ENCODE measurements around the gene DOCK4.

- TF ChIP-seq SMAD3 (CRISPR knock-in tag; IDR thresholded peaks at IDR 0.05; ENCODE audit: borderline replicate concordance) (no peak), ELF4 (CRISPR knock-in tag; IDR thresholded peaks at IDR 0.05; ENCODE audit: low read depth) (no peak), TP53 (CRISPR knock-in tag; IDR thresholded peaks at IDR 0.05) (no peak), CTCF (IDR thresholded peaks at IDR 0.05) (no peak), CREB1 (CRISPR knock-in tag; IDR thresholded peaks at IDR 0.05) (no peak), USF2 (CRISPR knock-in tag; IDR thresholded peaks at IDR 0.05) (no peak)
Observed at GRCh38 chr7:111931958-111932357, 274.2 kb downstream of the DOCK4 start.
